Mesodermal cell (in vitro differentiated cells): ENCODE data around the gene ZNF618.
A peak's percentile ranks its signal among the peaks of the same experiment; 100 is the strongest.

Source experiments
- H3K27ac ChIP-seq: 2 replicates; pipeline ENCODE4 v1.7.0; 2013; ENCODE audit warnings: mild to moderate bottlenecking, low read depth, low read length, moderate library complexity; ENCODE audit not compliant: severe bottlenecking
- H3K36me3 ChIP-seq: 2 replicates; pipeline ENCODE4 v1.7.1; 2013; ENCODE audit warnings: mild to moderate bottlenecking, low read length, moderate library complexity; ENCODE audit not compliant: control insufficient read depth, insufficient read depth
- H3K4me1 ChIP-seq: one replicate; pipeline ENCODE4 v1.7.1; 2013; ENCODE audit warnings: mild to moderate bottlenecking, low read length; ENCODE audit not compliant: insufficient read depth, control insufficient read depth, poor library complexity, severe bottlenecking
- H3K4me3 ChIP-seq: 2 replicates; pipeline ENCODE4 v1.7.0; 2013; ENCODE audit warnings: low read length, control low read depth, mild to moderate bottlenecking; ENCODE audit not compliant: insufficient read depth, poor library complexity, severe bottlenecking; ENCODE audit errors: extremely low read depth
- H3K9me3 ChIP-seq: 2 replicates; pipeline ENCODE4 v1.7.1; 2013; ENCODE audit warnings: mild to moderate bottlenecking, low read length, moderate library complexity; ENCODE audit not compliant: control insufficient read depth
- WGBS, 2 experiments: methylation state at CpG; one replicate each; pipeline ENCODE4 v1.1.5; 2013; ENCODE audit warnings: missing lambda C conversion rate in 2 of 2; ENCODE audit not compliant: insufficient coverage in 2 of 2; 5-methylcytosine and 5-hydroxymethylcytosine counted together

Gene ZNF618

GRCh38 chr9:113885183-113886025 lies 9.3 kb downstream of the ZNF618 start:
- Histone ChIP-seq H3K4me1 (peaks cover 7% of the 10 kb centered on the region), H3K27ac (peak overlapping the region; percentile 54), H3K9me3 (peaks cover 12% of the 10 kb centered on the region), H3K4me3 (no peak overlapping the region), H3K36me3 (peaks cover 12% of the 10 kb centered on the region)
- WGBS, 2 experiments, result 87 to 95% methylated on average over 5 of the region's 8 CpGs

- H3K36me3 ChIP-seq, result peaks cover 10% of the 10 kb centered on the region
- peaks cover 14% of the 10 kb centered on the region for H3K9me3 ChIP-seq
- WGBS, 2 experiments, result 89% methylated on average over 1 of the region's 1 CpG; no CpG with 5 or more reads in 1 of the 2 experiments
- H3K27ac ChIP-seq, result peak overlapping the region; percentile 54
- peaks cover 7% of the 10 kb centered on the region for H3K4me1 ChIP-seq
- no peak overlapping the region for H3K4me3 ChIP-seq
Observed at GRCh38 chr9:113886026-113886369, 9.9 kb downstream of the ZNF618 start.

- H3K4me3 ChIP-seq, result no peak overlapping the region
- H3K36me3 ChIP-seq, result peaks cover 13% of the 10 kb centered on the region
- peaks cover 14% of the 10 kb centered on the region for H3K9me3 ChIP-seq
- no peak overlapping the region for H3K27ac ChIP-seq
- 0 to 40% methylated on average over 1 of the region's 1 CpG for WGBS, 2 experiments
- H3K4me1 ChIP-seq, result peaks cover 7% of the 10 kb centered on the region
Observed at GRCh38 chr9:113886466-113886865, 10.4 kb downstream of the ZNF618 start.

GRCh38 chr9:113886933-113887332 lies 10.8 kb downstream of the ZNF618 start:
- Histone ChIP-seq H3K36me3 (peaks cover 14% of the 10 kb centered on the region), H3K4me3 (no peak overlapping the region), H3K4me1 (peaks cover 7% of the 10 kb centered on the region), H3K9me3 (peaks cover 14% of the 10 kb centered on the region), H3K27ac (no peak overlapping the region)
- WGBS, 2 experiments, result 89 to 100% methylated on average over 1 to 2 of the region's 2 CpGs

- Histone ChIP-seq H3K4me1 (peaks cover 7% of the 10 kb centered on the region), H3K9me3 (peaks cover 14% of the 10 kb centered on the region), H3K36me3 (peaks cover 14% of the 10 kb centered on the region), H3K27ac (no peak overlapping the region), H3K4me3 (no peak overlapping the region)
- WGBS, 2 experiments, result 68 to 85% methylated on average over 2 to 4 of the region's 5 CpGs
Observed at GRCh38 chr9:113887436-113887835, 11.3 kb downstream of the ZNF618 start.

GRCh38 chr9:113888336-113888735 lies 12.2 kb downstream of the ZNF618 start:
- Histone ChIP-seq H3K9me3 (peaks cover 14% of the 10 kb centered on the region), H3K36me3 (peaks cover 14% of the 10 kb centered on the region), H3K27ac (no peak overlapping the region), H3K4me3 (no peak overlapping the region), H3K4me1 (peaks cover 7% of the 10 kb centered on the region)
- WGBS, 2 experiments, result 90 to 98% methylated on average over 5 to 6 of the region's 8 CpGs

- H3K36me3 ChIP-seq, result peaks cover 14% of the 10 kb centered on the region
- peaks cover 7% of the 10 kb centered on the region for H3K4me1 ChIP-seq
- H3K4me3 ChIP-seq, result no peak overlapping the region
- 94 to 100% methylated on average over 1 to 3 of the region's 4 CpGs for WGBS, 2 experiments
- no peak overlapping the region for H3K27ac ChIP-seq
- H3K9me3 ChIP-seq, result peaks cover 14% of the 10 kb centered on the region
Observed at GRCh38 chr9:113888976-113889375, 12.9 kb downstream of the ZNF618 start.

- no peak overlapping the region for H3K27ac ChIP-seq
- no CpG with 5 or more reads among the region's 2 CpGs for WGBS, 2 experiments
- H3K36me3 ChIP-seq, result peaks cover 14% of the 10 kb centered on the region
- no peak overlapping the region for H3K4me3 ChIP-seq
- H3K4me1 ChIP-seq, result peaks cover 5% of the 10 kb centered on the region
- peaks cover 14% of the 10 kb centered on the region for H3K9me3 ChIP-seq
Observed at GRCh38 chr9:113890704-113891103, 14.6 kb downstream of the ZNF618 start.

- Histone ChIP-seq H3K4me1 (no peaks in the 10 kb centered on the region), H3K27ac (no peak overlapping the region), H3K9me3 (peaks cover 14% of the 10 kb centered on the region), H3K36me3 (peaks cover 14% of the 10 kb centered on the region), H3K4me3 (no peak overlapping the region)
- 90 to 100% methylated on average over 4 to 5 of the region's 6 CpGs for WGBS, 2 experiments
Observed at GRCh38 chr9:113892861-113893491, 16.9 kb downstream of the ZNF618 start.

- Histone ChIP-seq H3K36me3 (peaks cover 16% of the 10 kb centered on the region), H3K27ac (no peak overlapping the region), H3K9me3 (peaks cover 14% of the 10 kb centered on the region), H3K4me1 (no peaks in the 10 kb centered on the region), H3K4me3 (no peak overlapping the region)
- WGBS, 2 experiments, result 95 to 100% methylated on average over 1 of the region's 1 CpG
Observed at GRCh38 chr9:113894166-113894565, 18.1 kb downstream of the ZNF618 start.

- no peak overlapping the region for H3K27ac ChIP-seq
- peaks cover 1% of the 10 kb centered on the region for H3K9me3 ChIP-seq
- H3K36me3 ChIP-seq, result peaks cover 16% of the 10 kb centered on the region
- WGBS, 2 experiments, result 92 to 100% methylated on average over 1 of the region's 3 CpGs
- H3K4me3 ChIP-seq, result no peak overlapping the region
- H3K4me1 ChIP-seq, result no peaks in the 10 kb centered on the region
Observed at GRCh38 chr9:113895526-113895925, 19.4 kb downstream of the ZNF618 start.
